GM12801 (cell line): ENCODE data around the gene NSMF.

Experiments used
- TF ChIP-seq, protein P1 (sequence below): IDR thresholded peaks from one replicate; pipeline ENCODE4 v1.5.1; 2011; ENCODE audit warnings: control low read depth; ENCODE audit not compliant: insufficient read length; ENCODE audit errors: extremely low read depth

Gene NSMF

DNA sequence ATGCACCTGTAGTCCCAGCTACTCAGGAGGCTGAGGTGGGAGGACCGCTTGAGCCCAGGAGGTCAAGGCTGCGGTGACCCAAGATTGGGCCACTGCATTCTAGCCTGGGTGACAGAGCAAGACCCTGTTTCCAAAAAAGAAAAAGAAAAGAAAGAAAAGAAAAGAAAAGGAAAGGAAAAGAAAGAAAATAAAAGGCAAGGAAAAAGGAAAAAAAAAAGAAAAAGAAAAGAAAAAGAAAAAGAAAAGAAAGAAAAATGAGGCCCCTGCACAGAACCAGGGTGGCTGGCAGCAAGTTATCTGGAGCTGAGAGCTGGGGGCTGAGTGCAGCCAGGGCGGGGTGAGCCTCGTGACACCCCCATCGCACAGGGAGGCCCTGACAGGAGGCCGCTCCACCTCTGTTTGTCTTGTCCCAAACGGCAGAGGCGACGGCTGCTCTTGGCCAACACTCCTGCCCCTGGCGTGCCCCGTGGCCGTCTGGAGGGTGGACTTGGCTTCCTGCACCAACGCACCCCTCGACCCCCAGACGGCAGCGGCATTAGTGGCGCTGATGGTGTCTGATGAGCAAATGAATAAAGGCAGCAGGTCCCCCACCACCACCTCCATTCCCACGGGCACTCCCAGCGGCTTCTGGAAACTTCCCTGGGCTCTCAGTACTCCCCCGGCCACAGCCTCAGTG, 52.9 kb downstream of the NSMF start:
- TF ChIP-seq, protein P1, sequence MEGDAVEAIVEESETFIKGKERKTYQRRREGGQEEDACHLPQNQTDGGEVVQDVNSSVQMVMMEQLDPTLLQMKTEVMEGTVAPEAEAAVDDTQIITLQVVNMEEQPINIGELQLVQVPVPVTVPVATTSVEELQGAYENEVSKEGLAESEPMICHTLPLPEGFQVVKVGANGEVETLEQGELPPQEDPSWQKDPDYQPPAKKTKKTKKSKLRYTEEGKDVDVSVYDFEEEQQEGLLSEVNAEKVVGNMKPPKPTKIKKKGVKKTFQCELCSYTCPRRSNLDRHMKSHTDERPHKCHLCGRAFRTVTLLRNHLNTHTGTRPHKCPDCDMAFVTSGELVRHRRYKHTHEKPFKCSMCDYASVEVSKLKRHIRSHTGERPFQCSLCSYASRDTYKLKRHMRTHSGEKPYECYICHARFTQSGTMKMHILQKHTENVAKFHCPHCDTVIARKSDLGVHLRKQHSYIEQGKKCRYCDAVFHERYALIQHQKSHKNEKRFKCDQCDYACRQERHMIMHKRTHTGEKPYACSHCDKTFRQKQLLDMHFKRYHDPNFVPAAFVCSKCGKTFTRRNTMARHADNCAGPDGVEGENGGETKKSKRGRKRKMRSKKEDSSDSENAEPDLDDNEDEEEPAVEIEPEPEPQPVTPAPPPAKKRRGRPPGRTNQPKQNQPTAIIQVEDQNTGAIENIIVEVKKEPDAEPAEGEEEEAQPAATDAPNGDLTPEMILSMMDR = no peak

DNA sequence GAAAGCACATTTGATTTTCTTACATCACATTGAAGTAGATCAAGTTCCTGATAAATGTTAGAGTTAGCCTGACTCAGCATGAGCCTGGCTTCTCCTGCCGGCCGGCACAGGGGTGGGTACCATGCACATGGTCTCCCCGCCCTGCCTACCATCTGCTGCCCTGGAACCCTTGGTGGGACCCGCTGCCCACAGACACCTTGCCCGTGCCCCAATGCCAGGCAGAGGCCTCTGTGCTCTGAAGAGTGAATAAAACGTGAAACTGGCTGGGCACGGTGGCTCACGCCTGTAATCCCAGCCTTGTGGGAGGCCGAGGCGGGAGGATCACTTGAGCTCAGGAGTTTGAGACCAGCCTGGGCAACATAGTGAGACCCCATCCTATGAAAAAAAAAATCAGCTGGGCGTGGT, 53.5 kb downstream of the NSMF start:
- TF ChIP-seq, protein P1 = no peak

DNA sequence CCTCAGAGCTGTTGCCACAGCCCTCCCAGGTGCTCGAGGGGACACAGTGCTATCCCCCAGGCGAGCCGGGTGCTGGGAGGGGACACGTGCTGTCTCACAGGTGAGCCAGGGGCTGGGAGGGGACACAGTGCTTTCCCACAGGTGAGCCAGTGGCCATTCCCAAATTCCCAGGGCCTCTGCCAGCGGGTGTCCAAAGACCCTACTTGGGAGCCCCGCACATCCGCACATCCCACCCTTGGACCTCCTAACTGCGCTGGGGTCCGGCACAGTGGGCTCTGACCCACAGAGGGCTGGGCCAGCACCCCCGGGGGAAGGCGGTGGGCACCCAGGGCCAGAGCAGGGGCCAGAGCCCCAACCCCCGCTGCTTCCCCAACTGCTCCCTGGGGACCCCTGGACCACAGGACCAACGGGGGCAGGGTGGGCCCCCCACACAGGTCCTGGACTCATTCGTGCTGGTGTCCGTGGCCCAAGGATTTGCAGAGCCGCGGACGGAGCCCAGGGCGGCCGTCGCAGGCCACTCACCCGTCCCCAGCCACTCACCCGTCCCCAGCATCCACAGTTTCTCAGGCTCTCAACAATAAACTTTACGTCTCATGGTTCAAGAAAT, 54.1 kb downstream of the NSMF start:
- TF ChIP-seq, protein P1 = no peak

DNA sequence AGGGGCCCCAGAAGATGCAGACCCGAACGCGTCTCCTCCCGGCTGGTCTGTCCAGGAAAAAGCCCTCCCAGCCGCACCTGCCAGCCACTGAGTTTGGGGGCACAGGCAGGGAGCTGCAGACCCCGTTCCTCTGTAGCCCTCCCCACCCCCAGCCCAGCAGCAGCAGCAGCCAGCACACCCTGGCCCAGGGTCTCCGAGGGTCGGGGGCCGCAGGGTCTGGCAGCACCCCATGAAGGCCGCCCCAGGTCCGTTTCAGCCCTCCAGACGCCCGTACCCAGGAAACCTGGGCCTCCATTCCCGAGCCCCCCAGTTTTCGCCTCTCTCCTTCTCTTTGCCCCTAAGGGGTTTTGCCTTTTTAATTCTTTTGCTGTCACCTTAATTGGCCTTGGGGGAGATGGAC, 55.9 kb downstream of the NSMF start:
- TF ChIP-seq, protein P1 = no peak

DNA sequence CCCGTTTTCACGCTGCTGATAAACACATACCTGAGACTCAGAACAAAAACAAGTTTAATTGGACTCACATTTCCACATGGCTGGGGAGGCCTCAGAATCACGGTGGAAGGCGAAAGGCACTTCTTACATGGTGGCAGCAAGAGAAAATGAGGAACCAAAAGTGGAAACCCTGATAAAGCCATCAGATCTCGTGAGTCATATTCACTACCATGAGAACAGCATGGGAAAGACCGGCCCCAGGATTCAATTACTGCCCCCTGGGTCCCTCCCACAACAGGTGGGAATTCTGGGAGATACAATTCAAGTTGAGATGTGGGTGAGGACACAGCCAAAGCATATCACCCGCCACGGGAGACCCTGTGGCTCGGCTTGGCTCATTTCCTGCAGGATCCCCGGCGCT, 56.4 kb downstream of the NSMF start:
- TF ChIP-seq, protein P1 = no peak

DNA sequence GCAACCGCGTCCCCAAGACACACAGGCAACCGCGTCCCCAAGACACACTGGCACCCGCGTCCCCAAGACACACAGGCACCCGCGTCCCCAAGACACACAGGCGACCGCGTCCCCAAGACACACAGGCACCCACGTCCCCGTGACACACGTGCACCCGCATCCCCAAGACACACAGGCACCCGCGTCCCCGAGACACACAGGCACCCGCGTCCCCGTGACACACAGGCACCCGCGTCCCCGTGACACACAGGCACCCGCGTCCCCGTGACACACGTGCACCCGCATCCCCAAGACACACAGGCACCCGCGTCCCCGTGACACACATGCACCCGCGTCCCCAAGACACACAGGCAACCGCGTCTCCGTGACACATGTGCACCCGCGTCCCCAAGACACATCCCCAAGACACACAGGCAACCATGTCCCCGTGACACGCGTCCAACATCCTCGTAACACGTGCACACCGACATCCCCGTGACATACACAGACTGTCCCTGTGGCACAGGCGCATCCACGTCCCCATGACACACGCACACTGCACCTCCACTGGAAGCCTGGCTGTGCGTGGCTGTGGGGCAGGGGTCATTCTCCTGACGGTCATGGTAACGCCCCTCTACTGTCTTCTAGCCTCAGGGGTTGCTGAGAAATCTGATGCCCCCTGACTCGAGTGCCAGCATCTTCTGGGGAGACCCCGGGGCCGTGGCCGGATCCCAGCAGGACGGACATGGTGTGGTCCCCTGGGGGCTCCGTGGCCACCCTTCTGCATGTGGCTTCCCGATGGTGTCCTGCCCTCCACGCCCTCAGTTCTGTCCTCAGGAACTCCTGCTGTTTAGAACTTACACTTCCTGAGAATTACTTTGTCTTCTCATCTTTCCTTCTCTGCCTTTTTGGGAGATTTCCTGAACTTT, 60.3 kb downstream of the NSMF start:
- TF ChIP-seq, protein P1 = no peak

DNA sequence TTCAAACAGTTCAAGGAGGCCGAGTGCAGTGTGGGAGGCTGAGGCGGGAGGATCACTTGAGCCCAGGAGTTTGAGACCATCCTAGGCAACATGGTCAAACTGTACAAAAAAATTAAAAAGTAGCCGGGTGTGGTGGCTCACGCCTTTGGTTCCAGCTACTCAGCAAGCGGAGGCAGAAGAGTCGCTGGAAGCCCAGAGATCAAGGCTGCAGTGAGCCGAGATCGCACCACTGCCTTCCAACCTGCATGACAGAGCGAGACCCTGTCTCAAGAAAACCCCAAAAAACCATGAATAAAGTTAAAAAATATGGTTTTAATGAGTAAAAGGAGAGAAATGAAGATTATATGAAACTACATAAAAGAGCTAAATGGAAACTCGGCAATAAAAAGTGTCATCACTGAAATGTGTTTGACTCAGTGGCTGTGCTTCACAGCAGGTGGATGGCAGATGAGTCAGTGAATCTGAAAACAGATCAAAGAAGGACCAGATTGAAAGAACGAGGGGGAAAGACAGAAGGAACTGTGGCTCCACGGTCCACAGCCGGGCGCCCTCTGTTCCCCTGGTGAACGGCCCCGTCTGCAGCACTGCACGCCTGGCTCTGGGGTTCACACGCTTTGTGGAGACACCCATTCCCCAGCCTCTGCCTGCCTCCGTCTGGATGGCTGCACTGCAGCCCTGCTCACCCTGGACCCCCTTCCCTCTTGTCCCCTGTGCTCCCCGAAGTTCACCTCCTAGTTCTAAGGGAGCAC, 61.3 kb downstream of the NSMF start:
- TF ChIP-seq, protein P1 = no peak
